Keratinocyte (primary cell): ENCODE results near the gene ACTN3.
"Not testable (repeated sequence)": the region's sequence is repeated elsewhere in the genome, so short reads cannot be mapped to it uniquely, and the experiment has no call there.

Source experiments
- EZH2 ChIP-seq: IDR thresholded peaks from one replicate; pipeline ENCODE4 v1.6.1; 2012; ENCODE audit warnings: inconsistent platforms, mild to moderate bottlenecking, low read length, moderate library complexity
- TF ChIP-seq, protein P1 (sequence below), 3 experiments: IDR thresholded peaks in 1 of 3; conservative IDR thresholded peaks in 1 of 3; optimal IDR thresholded peaks in 1 of 3; 2 replicates in 2 of 3; 3 replicates in 1 of 3; pipeline versions ENCODE3 to v1.5.1; 2011; ENCODE audit warnings: low read length in 3 of 3, mild to moderate bottlenecking in 3 of 3, moderate library complexity in 2 of 3, control low read depth in 1 of 3, inconsistent platforms in 1 of 3; ENCODE audit not compliant: insufficient read depth in 2 of 3; ENCODE audit errors: extremely low read depth in 1 of 3

DNA sequence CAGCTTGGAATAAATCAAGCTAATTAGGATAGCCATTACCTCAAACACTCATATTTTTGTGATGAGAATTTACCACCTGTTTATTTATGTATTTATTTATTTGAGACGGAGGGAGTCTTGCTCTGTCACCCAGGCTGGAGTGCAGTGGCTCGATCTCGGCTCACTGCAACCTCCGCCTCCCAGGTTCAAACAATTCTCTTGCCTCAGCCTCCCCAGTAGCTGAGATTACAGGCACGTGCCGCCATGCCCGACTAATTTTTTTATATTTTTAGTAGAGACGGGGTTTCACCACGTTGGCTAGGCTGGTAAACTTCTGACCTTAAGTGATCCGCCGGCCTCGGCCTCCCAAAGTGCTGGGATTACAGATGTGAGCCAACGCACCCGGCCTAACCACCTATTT lies 1.8 kb upstream of the ACTN3 start:
- TF ChIP-seq, protein P1, sequence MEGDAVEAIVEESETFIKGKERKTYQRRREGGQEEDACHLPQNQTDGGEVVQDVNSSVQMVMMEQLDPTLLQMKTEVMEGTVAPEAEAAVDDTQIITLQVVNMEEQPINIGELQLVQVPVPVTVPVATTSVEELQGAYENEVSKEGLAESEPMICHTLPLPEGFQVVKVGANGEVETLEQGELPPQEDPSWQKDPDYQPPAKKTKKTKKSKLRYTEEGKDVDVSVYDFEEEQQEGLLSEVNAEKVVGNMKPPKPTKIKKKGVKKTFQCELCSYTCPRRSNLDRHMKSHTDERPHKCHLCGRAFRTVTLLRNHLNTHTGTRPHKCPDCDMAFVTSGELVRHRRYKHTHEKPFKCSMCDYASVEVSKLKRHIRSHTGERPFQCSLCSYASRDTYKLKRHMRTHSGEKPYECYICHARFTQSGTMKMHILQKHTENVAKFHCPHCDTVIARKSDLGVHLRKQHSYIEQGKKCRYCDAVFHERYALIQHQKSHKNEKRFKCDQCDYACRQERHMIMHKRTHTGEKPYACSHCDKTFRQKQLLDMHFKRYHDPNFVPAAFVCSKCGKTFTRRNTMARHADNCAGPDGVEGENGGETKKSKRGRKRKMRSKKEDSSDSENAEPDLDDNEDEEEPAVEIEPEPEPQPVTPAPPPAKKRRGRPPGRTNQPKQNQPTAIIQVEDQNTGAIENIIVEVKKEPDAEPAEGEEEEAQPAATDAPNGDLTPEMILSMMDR (optimal IDR thresholded peaks at IDR 0.05 in 1 of 3, IDR thresholded peaks at IDR 0.05 in 1 of 3, conservative IDR thresholded peaks at IDR 0.05 in 1 of 3; ENCODE audit: extremely low read depth in 1 of 3, insufficient read depth in 2 of 3, low read length in 3 of 3), result not testable (repeated sequence)
- not testable (repeated sequence) for TF ChIP-seq EZH2
